HepG2 (cell line): ENCODE data around the gene DENND1C. TPM values are rescaled to one million over a fixed set of nuclear protein-coding genes. Genes with fewer than 3 reads are reported as not detected.

Experiments
- EHMT2 ChIP-seq: fragments of 200-600 bp; sonication (generic); IDR thresholded peaks from 2 replicates; pipeline ENCODE4 v1.7.0; 2017; ENCODE audit warnings: antibody characterized with exemption, low read depth, low read length, borderline replicate concordance
- HNF1B ChIP-seq: sonication (generic); formaldehyde crosslinking; IDR thresholded peaks from 2 replicates; pipeline ENCODE4 v1.5.1; 2020; ENCODE audit warnings: mild to moderate bottlenecking, moderate library complexity, missing genetic modification reagents
- IRF2 ChIP-seq: IDR thresholded peaks from 2 replicates; pipeline ENCODE4 v1.6.1; 2018; ENCODE audit warnings: missing genetic modification reagents, missing compliant biosample characterization
- MXD3 ChIP-seq: IDR thresholded peaks from 2 replicates; pipeline ENCODE4 v1.6.1; 2016; ENCODE audit warnings: mild to moderate bottlenecking, missing biosample characterization, missing genetic modification reagents
- NFYC ChIP-seq: IDR thresholded peaks from 2 replicates; pipeline ENCODE4 v1.6.1; 2016; ENCODE audit warnings: missing genetic modification reagents, missing compliant biosample characterization
- NR2C2 ChIP-seq: sonication (generic); formaldehyde crosslinking; IDR thresholded peaks from 2 replicates; pipeline ENCODE4 v1.4.0; 2020; ENCODE audit warnings: missing genetic modification reagents, mild to moderate bottlenecking, moderate library complexity, borderline replicate concordance
- PHF20 ChIP-seq: sonication (generic); formaldehyde crosslinking; IDR thresholded peaks from 2 replicates; pipeline ENCODE4 v1.5.0; 2020; ENCODE audit warnings: mild to moderate bottlenecking, missing genetic modification reagents
- POLR2AphosphoS2 ChIP-seq: IDR thresholded peaks from 2 replicates; pipeline ENCODE4 v1.6.1; 2011; ENCODE audit warnings: low read depth, low read length, improper control_type of control experiment
- SMAD9 ChIP-seq: sonication (generic); formaldehyde crosslinking; IDR thresholded peaks from 2 replicates; pipeline ENCODE4 v1.5.1; 2020; ENCODE audit warnings: mild to moderate bottlenecking, missing genetic modification reagents
- SRY ChIP-seq: sonication (generic); formaldehyde crosslinking; IDR thresholded peaks from 2 replicates; pipeline ENCODE4 v1.8.0; 2022; ENCODE audit warnings: mild to moderate bottlenecking, missing genetic modification reagents
- TBX3 ChIP-seq: fragments of 450-650 bp; IDR thresholded peaks from 2 replicates; pipeline ENCODE4 v1.6.1; 2017; ENCODE audit warnings: antibody characterized with exemption, mild to moderate bottlenecking, inconsistent platforms, borderline replicate concordance
- YEATS2 ChIP-seq: sonication (generic); formaldehyde crosslinking; IDR thresholded peaks from 2 replicates; pipeline ENCODE4 v1.4.0; 2020; ENCODE audit warnings: missing genetic modification reagents, borderline replicate concordance
- ZFP82 ChIP-seq: sonication (generic); formaldehyde crosslinking; IDR thresholded peaks from 2 replicates; pipeline ENCODE4 v1.5.1; 2020; ENCODE audit warnings: mild to moderate bottlenecking, missing genetic modification reagents, borderline replicate concordance
- ZHX1 ChIP-seq: sonication (generic); formaldehyde crosslinking; IDR thresholded peaks from 2 replicates; pipeline ENCODE4 v1.8.1; 2022; ENCODE audit warnings: low read depth, mild to moderate bottlenecking, missing genetic modification reagents
- ZKSCAN8 ChIP-seq: IDR thresholded peaks from 2 replicates; pipeline ENCODE4 v1.6.1; 2016; ENCODE audit warnings: borderline replicate concordance, missing genetic modification reagents, missing compliant biosample characterization
- ZNF335 ChIP-seq: sonication (generic); formaldehyde crosslinking; IDR thresholded peaks from 2 replicates; pipeline ENCODE4 v1.4.0; 2020; ENCODE audit warnings: missing genetic modification reagents
- ZNF580 ChIP-seq: IDR thresholded peaks from 2 replicates; pipeline ENCODE4 v1.6.1; 2016; ENCODE audit warnings: low read depth, borderline replicate concordance
- ZNF589 ChIP-seq: sonication (generic); formaldehyde crosslinking; conservative IDR thresholded peaks from 2 replicates; pipeline ENCODE4 v1.8.0; 2022; ENCODE audit warnings: mild to moderate bottlenecking, moderate library complexity, missing genetic modification reagents
- ZNF607 ChIP-seq: sonication (generic); formaldehyde crosslinking; IDR thresholded peaks from 2 replicates; pipeline ENCODE4 v1.5.1; 2020; ENCODE audit warnings: missing genetic modification reagents, mild to moderate bottlenecking, borderline replicate concordance
- ZNF691 ChIP-seq: sonication (generic); formaldehyde crosslinking; IDR thresholded peaks from 2 replicates; pipeline ENCODE4 v1.4.0; 2020; ENCODE audit warnings: missing genetic modification reagents, low read depth, mild to moderate bottlenecking, borderline replicate concordance
- ZNF720 ChIP-seq: sonication (generic); formaldehyde crosslinking; IDR thresholded peaks from 2 replicates; pipeline ENCODE4 v1.4.0; 2020; ENCODE audit warnings: missing genetic modification reagents
- ZNF790 ChIP-seq: sonication (generic); formaldehyde crosslinking; IDR thresholded peaks from 2 replicates; pipeline ENCODE4 v1.8.0; 2022; ENCODE audit warnings: missing genetic modification reagents, mild to moderate bottlenecking, borderline replicate concordance
- polyA plus RNA-seq, 8 experiments: library from polyadenylated mRNA; depleted of rRNA in 3 of 8; stranded (reverse) in 7 of 8; unstranded in 1 of 8; fragments of >200 nt; fragmentation: Illumina TruSeq in 4 of 8; extraction: Trizol in 4 of 8; gene quantifications; 2 replicates each; pipeline versions ENCODE4 v1.2.1 to v1.2.3, GENCODE V29; 2011 to 2016; ENCODE audit warnings: low read depth in 4 of 8, missing spikeins in 1 of 8, mixed read lengths in 1 of 8; ENCODE audit not compliant: insufficient read depth in 1 of 8
- total RNA-seq, 5 experiments: library from RNA; depleted of rRNA; stranded (reverse); fragments of >200 nt; fragmentation: Illumina TruSeq; extraction: Trizol; gene quantifications; 2 replicates each; pipeline ENCODE4 v1.2.3, GENCODE V29; 2016; ENCODE audit warnings: low read depth in 1 of 5

Gene DENND1C
- total and polyA plus RNA-seq, 2 of the 13 experiments (the other 11 are each of a cell fraction or from before 2014, with no cell fraction given) = 0.04 to 0.73 TPM

DNA sequence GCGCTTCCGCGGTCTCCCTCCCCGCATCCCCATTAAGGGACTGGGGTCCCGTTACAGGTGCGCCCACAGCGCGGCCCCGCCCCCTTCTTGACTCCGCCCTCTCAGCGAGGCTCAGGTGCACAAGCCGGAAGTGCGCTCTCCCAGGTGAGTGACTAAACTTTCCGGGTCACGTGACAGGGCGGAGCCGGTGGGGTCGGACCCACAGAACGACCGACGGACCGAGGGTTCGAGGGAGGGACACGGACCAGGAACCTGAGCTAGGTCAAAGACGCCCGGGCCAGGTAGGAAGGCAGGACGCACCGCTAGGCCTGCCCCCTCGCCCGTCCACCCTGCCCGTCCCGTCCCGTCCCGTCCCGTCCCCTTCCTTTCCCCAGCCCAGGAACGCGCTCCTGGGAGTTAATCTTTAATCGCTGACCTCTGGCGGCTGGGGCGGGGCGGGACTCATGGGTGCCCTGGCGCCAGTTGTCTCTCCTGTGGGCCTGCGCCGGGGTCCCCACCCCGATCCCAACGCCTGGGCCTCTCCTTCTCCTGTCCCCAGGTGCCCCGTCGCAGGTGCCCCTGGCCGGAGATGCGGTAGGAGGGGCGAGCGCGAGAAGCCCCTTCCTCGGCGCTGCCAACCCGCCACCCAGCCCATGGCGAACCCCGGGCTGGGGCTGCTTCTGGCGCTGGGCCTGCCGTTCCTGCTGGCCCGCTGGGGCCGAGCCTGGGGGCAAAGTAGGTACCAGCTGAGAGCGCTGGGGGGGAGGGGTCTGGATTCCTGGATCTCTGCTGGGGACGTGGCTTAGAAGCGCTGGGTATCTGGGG, 17.3 kb downstream of the DENND1C start, which contains the start of gene CRB3 (continued):
- TF ChIP-seq EHMT2 (no peak), SRY (CRISPR knock-in tag) (peak; percentile 63; the same call in 1 of the 2 replicates), ZNF589 (no peak), POLR2AphosphoS2 (no peak), NFYC (peak; percentile 21; the same call in 1 of the 2 replicates), ZNF580 (CRISPR knock-in tag) (no peak), ZNF790 (CRISPR knock-in tag) (no peak), ZFP82 (CRISPR knock-in tag) (no peak), ZNF607 (peak; percentile 15; the same call in 1 of the 2 replicates), IRF2 (CRISPR knock-in tag) (no peak), TBX3 (no peak), ZKSCAN8 (no peak), MXD3 (CRISPR knock-in tag) (no peak), YEATS2 (CRISPR knock-in tag) (no peak; the same call in 1 of the 2 replicates), ZNF691 (CRISPR knock-in tag) (no peak; the same call in 1 of the 2 replicates), PHF20 (CRISPR knock-in tag) (no peak; the same call in 1 of the 2 replicates), ZNF720 (CRISPR knock-in tag) (no peak), ZNF335 (CRISPR knock-in tag) (peak; percentile 52), NR2C2 (CRISPR knock-in tag) (peak; percentile 76), SMAD9 (CRISPR knock-in tag) (no peak), ZHX1 (CRISPR knock-in tag) (peak; percentile 57; the same call in 1 of the 2 replicates), HNF1B (peak; percentile 97)
